Ishikawa (cell line): ENCODE data around the gene IQGAP1.

Experiments used
- CEBPB ChIP-seq: IDR thresholded peaks from 2 replicates; pipeline ENCODE4 v1.6.1; 2012
- CREB1 ChIP-seq: IDR thresholded peaks from 2 replicates; pipeline ENCODE4 v1.6.1; 2012; ENCODE audit warnings: low read depth
- EGR1 ChIP-seq: IDR thresholded peaks from 2 replicates; pipeline ENCODE4 v1.6.1; 2012
- NFIC ChIP-seq: IDR thresholded peaks from 2 replicates; pipeline ENCODE4 v1.6.1; 2012
- REST ChIP-seq: IDR thresholded peaks from 2 replicates; pipeline ENCODE4 v1.6.1; 2012; ENCODE audit warnings: low read depth, mild to moderate bottlenecking
- TAF1 ChIP-seq: IDR thresholded peaks from 2 replicates; pipeline ENCODE4 v1.6.1; 2012; ENCODE audit warnings: low read depth, mild to moderate bottlenecking
- TEAD4 ChIP-seq: IDR thresholded peaks from 2 replicates; pipeline ENCODE4 v1.6.1; 2012

GRCh38 chr15:90360746-90361145 lies 27.3 kb upstream of the IQGAP1 start:
- TF ChIP-seq CREB1: no peak
- no peak for TF ChIP-seq TAF1
- no peak for TF ChIP-seq CEBPB
- no peak for TF ChIP-seq REST
- TF ChIP-seq TEAD4: no peak
- TF ChIP-seq EGR1: no peak
- TF ChIP-seq NFIC: no peak
